Stimulated activated CD8-positive, alpha-beta memory T cell treated with anti-CD3 and anti-CD28 coated beads, Interleukin-15, amount 100 ng/mL, for 24 hours (primary cell): ENCODE results near the gene SLC17A7.

ENCODE experiments used
- DNase-seq: peaks from one replicate; pipeline ENCODE4 v3.0.0-alpha.2; 2020; ENCODE audit warnings: low read depth

Gene SLC17A7

GRCh38 chr19:49427855-49428546, 13.3 kb downstream of the SLC17A7 start:
- no peak for DNase-seq

- no peak for DNase-seq
These were observed 14.0 kb downstream of the SLC17A7 start for GRCh38 chr19:49427339-49427738.

GRCh38 chr19:49425922-49426592, 15.3 kb downstream of the SLC17A7 start:
- DNase-seq: no peak

- no peak for DNase-seq
These were observed 16.1 kb downstream of the SLC17A7 start, which contains the start of gene GFY for GRCh38 chr19:49425178-49425577. GFY (plus strand) TSS chr19:49425388; CDS start chr19:49426431, 1,043 bp downstream.

DNA sequence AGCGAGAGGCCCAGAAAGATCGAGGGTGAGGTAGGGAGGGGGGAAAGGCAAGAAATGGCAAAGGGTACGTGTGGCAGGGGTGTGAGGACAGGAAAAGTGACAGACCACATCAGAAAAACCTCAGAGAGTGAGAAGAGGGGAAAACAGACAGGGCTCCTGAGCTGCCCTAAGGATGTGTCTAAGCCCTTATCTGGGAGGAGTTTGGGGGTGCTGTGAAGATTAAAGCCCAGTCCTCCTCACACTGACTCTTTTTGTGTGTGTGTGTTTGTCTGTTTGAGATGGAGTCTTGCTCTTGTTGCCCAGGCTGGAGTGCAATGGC, 17.4 kb downstream of the SLC17A7 start:
- DNase-seq: no peak

DNA sequence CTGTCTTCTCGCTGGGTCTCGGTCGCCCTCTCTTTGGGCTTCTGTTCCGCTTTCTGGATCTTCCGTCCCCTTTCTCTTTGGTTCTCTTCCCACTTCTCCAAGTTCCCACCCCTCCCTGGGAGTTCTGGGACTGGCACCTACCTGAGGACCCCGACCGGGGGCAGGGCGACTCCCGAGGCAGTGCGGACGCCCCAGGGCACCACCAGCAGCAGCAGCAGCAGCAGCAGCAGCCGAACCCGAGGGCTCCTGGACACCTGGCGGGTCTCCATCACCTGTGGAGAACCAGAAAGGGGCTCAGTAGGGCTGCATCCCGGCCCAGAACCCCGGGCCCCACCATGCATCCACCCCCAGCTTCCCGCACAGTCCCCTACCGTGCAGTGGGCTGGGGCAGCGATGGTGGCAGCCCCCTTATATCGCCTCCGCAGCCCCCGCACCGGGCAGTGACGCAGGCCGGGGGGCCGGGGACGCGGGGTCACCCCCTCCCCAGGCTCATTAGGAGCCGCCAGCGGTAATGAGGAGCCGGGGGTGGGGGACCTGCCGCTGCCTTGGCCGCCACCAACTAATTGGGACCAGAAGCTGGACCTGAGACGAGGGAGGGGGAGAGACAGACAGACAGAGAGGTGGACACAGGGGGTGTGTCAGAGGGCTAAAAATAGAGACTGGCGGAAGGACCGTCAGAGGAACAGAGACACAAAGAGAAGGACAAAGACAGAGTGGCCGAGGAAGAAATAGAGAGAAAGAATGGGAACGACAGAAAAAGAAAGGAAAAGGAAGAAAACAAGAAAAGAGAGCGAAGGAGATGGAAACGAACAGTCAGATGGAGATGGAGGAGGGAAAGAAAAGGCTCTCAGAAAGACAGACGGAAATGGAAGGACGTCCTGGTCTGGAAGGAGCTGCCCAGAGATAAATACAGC, 18.0 kb downstream of the SLC17A7 start, which contains the start of gene PTH2:
PTH2 (minus strand) TSS at position 371 of the 914 bp plus-strand sequence; CDS start at position 269, 102 bp downstream.
- no peak for DNase-seq

DNA sequence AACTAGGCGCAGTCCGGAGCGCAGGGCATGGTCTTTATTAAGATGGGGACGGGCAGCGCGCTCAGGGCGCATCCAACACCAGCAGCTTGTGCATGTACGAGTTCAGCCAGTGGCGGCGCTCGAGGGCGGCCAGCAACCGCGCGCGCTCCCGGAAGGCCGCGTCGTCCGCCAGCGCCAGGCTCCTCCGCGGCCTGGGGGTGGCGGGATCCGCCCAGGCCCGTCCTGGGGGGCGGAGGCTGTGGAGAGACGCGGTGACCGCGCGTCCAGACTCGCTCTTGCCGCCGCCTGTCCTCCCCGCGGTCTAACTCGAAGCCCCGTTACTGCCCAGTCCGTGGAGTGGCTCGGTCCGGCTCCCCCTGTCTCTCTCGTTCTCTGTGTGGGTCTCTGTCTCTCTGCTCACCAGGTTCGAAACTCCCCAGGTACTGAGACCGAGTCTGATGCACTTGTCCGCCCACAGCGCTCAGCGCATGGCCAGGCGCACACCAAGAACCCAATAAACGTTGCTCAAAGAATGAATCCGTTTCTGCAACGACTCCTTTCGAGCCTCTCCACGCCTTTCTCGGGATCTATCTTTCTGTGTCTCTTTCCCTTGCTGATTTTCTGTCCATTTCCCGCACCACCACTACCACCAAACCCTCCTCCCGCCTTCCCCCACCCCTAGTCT, 18.8 kb downstream of the SLC17A7 start:
- DNase-seq: no peak

DNA sequence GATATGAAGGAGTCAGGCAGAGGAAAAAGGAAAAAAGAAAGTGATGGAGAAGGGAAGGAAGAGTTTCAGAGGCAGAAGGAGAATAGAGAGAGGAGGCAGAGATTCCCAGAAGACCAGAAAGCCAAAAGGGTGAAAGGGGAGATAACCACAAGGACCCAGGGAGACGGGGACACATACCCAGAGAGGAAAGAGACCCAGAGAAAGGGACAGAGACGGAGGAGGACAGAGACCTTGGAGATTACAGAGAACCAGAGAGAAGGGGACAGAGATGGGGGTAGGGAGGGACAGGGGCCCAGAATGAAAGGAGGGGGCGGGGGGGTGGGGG, 19.5 kb downstream of the SLC17A7 start:
- DNase-seq: no peak

GRCh38 chr19:49421039-49421877, 20.1 kb downstream of the SLC17A7 start:
- no peak for DNase-seq

DNA sequence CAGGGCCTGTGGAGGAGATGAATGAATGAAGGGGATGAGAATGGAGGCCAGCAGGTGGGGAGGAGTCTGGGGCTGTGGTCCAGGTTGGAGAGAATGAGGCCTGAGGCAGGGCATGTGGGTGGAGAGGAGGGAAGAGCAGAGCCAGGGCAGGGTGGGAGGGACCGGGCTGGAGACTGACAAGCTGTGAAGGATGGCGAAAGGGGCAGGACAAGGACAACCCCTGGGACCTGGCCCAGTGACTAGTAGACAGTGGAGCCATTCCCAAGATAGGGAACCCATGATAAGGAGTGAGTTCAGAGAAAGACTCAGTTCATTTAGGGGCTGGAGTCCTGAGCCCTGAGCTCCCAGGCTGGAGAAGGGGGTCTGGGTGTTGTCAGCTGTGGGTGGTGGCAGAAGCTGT, 21.1 kb downstream of the SLC17A7 start:
- no peak for DNase-seq

DNA sequence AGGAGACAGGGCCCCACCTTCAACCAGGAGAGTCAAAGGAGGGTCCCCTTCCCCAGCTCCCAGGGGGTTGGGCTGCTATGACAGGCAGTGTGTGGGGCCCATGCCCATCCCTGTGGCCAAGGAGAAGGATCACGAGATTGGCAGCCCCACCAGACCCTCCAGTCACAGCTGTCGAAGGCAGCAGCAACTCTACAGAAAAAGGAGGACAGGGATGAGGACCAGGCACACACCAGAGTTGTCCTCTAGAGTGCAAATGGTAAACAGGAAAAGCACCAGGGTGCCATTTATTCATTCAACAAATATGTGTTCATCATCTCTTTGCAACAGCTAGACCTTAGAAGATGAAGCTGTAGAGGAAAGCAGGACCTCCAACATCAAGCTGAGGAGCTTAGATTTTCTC, 22.2 kb downstream of the SLC17A7 start:
- DNase-seq: no peak

DNA sequence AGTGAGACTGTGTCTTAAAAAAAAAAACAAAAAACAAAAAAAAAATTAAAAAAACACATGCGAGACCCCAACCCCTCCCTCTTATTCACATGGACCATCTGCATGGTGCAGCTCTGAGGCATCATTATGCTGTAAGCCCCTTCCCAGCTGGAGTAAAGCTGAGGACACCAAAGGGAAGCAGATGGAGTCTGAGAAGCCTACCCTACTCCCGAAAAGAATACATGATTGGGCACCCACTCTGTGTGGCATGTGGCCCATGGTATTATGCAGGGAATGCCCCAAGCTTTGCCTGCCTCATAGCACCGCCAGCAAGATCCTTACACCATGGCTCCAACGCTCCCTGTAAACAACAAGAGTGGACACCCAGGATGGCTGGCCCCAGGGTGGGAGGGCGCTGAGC, 22.8 kb downstream of the SLC17A7 start:
- DNase-seq: no peak

DNA sequence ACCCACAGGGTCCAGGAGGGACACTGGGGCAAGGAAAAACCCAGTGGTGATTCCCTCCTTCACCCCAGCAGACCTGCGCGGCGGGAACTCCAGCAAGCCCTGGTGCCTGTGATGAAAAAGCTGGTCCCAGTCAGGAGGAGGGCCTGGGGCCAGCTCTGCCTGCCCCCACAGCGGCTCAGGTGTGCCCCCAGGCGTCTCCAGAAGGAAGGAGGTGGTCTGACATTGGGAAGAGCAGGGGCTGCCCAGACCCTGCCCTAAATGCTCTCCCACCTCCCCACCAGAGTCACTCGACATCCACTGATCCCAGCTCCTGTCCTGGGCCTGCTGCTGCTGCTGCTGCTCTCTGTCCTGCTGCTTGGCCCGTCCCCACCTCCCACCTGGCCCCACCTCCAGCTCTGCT, 24.2 kb downstream of the SLC17A7 start:
- no peak for DNase-seq

DNA sequence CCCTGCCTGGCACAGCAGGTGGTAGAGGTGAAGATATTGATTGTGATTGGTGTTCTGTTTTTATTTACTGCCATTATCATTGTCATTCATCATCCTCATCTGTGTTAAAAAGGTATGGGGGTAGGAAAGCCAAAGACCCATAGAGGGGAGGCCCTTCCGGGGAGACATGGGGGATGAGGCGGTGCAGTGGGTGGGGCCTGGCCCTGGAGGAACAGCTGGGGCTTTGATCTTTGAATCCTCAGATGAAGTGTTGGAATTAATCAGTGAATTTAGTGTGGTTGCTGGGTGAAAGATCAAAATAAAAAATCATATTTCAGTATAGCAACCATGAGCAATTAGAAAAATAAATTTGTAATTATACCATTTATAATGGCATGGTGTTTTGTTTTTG, 25.5 kb downstream of the SLC17A7 start:
- no peak for DNase-seq

- no peak for DNase-seq
These were observed 26.1 kb downstream of the SLC17A7 start for GRCh38 chr19:49415102-49415809.

- no peak for DNase-seq
These were observed 27.1 kb downstream of the SLC17A7 start for GRCh38 chr19:49414256-49414655.

DNA sequence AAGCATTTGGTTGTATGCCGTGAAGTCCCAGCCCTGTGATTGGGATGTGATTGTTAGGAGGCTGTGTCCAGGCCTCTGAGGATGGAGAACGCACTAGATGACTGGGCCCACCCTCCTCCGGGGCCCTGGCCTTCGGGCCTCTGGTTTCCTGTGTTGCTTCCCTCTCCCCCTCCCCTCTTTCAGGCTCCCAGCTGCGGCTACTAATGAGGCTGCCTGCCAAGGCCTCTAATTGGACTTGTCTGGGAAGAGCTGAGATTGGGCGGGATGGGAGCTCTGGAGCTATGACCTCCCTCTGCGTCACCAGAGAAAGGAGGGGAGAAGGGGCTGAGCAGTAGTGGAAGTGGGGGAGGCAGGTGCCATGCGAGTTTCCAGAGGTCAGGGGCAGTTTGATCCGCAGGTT, 28.0 kb downstream of the SLC17A7 start:
- DNase-seq: no peak

DNA sequence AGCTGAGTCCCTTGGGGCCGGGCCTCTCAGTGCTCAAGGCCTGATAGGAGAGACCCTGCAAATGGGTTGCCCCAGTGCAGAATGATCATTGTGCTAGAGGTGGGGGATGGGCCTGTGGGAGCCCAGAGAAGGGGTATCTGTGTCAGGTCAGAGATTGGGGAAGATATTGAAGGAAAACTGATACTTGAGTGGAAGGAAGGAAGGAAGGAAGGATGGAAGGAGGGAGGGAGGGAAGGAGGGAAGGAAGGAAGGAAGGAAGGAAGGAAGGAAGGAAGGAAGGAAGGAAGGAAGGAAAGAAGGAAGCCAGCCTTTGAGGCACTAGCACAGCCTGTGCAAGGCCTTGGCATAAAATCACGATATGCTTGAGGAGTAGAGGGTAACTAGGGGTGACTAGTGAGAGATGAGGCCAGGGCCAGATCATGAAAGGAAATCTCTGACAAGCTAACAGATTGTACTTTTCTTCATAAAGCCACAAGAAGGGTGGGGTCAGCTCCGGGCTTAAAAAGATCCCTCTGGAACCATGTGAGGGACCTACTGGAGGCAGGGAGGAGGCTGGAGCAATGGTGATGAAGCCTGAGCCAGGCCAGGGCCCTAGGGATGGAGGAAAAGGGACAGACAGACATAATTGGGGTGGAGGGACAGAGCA, 29.5 kb downstream of the SLC17A7 start:
- DNase-seq: no peak

- DNase-seq: no peak
These were observed 31.8 kb downstream of the SLC17A7 start for GRCh38 chr19:49409441-49410029.
